Measurements from ENCODE around the gene EPS8L3. TPM values are rescaled to one million over a fixed set of nuclear protein-coding genes. Genes with fewer than 3 reads are reported as not detected.
A peak's percentile ranks its signal among the peaks of the same experiment; 100 is the strongest.

EPS8L3 gene
- total RNA-seq, 1 donor from 2014 or later = not detected

DNA sequence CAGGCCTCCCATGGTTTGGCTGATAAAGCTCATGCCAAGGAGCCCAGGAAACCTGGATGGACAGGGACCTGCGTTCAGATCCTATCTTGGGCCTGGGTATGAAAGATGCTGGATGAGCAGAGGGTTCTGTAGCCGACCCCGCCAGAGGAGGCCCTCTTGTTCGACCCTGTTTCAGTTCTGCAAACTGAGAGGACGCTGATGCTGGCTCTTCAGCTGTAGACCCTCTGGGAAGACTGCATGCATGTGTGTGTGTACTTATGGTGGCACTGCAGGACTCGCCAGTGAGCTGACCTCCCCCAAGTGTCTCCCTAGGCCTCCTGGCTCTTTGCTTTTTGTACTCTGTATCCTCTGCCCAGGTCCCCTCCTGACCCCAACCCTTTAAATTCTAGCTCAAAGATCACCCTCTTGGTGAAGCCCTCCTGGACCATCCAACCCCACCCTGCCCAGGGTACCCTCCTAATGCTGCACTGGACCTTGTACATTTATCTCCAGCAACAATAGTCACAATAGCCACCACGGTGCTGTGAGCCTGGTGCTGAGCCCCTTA lies 1.6 kb downstream of the EPS8L3 start:
- peaks cover 5% of the 10 kb centered on the region for H3K27me3 Mint-ChIP-seq (ENCODE audit: unreplicated experiment)
- no peaks in the 10 kb centered on the region for H3K36me3 Mint-ChIP-seq (ENCODE audit: unreplicated experiment)
- TF ChIP-seq, protein P1, sequence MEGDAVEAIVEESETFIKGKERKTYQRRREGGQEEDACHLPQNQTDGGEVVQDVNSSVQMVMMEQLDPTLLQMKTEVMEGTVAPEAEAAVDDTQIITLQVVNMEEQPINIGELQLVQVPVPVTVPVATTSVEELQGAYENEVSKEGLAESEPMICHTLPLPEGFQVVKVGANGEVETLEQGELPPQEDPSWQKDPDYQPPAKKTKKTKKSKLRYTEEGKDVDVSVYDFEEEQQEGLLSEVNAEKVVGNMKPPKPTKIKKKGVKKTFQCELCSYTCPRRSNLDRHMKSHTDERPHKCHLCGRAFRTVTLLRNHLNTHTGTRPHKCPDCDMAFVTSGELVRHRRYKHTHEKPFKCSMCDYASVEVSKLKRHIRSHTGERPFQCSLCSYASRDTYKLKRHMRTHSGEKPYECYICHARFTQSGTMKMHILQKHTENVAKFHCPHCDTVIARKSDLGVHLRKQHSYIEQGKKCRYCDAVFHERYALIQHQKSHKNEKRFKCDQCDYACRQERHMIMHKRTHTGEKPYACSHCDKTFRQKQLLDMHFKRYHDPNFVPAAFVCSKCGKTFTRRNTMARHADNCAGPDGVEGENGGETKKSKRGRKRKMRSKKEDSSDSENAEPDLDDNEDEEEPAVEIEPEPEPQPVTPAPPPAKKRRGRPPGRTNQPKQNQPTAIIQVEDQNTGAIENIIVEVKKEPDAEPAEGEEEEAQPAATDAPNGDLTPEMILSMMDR (IDR thresholded peaks at IDR 0.05; ENCODE audit: partially characterized antibody, unreplicated experiment) = no peak
- no peak for DNase-seq
- H3K9me3 Mint-ChIP-seq (ENCODE audit: unreplicated experiment) = no peaks in the 10 kb centered on the region
- H3K4me3 Mint-ChIP-seq (ENCODE audit: unreplicated experiment) = no peak overlapping the region
- H3K27ac Mint-ChIP-seq (ENCODE audit: unreplicated experiment) = no peak overlapping the region
- H3K4me1 Mint-ChIP-seq (ENCODE audit: low read depth, unreplicated experiment) = no peaks in the 10 kb centered on the region

DNA sequence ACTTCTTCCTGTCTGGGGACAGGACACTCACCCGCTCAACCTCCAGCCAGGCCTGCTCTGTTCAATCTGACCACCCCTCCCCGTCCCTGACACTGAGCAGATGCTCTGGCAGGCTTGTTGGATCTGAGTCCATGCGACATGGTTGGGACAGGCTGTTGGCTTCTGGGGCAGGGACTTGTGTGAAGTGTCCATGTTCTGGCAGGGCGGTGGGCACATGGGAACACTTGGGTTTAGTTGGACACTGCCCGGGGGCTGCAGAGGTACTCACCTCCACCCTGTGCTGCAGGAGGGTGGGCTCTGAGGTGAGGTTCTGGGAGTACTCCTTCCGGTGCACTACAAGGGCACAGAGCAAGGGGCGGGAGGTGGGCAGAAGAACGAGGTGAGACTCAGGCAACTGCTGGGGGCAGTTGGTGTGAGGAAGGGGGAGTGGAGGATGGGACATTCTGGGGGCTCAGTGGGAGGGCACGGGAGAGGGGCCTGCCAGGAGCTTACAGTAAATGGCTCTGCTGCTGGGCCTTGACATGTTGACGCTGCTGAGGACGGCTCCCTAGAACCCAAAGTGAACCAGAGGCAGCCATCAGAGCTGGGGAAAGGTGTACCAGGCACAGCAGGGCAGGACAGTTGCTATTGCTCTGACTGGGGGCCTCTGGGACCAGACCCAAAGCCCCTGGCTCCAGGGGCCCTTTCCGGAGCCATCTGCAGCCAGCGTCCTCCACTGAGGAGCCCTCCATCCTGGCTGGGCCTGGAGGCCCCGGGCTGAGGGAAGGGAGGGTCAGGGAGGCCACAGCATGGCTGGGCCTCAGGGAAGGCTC lies 2.3 kb downstream of the EPS8L3 start:
- Mint-ChIP-seq H3K9me3 (ENCODE audit: unreplicated experiment) (no peaks in the 10 kb centered on the region), H3K27ac (ENCODE audit: unreplicated experiment) (no peak overlapping the region), H3K27me3 (ENCODE audit: unreplicated experiment) (peaks cover 5% of the 10 kb centered on the region), H3K4me1 (ENCODE audit: low read depth, unreplicated experiment) (no peaks in the 10 kb centered on the region), H3K36me3 (ENCODE audit: unreplicated experiment) (no peaks in the 10 kb centered on the region), H3K4me3 (ENCODE audit: unreplicated experiment) (no peak overlapping the region)
- peak; percentile 6 for DNase-seq
- TF ChIP-seq, protein P1 (IDR thresholded peaks at IDR 0.05; ENCODE audit: partially characterized antibody, unreplicated experiment) = no peak

DNA sequence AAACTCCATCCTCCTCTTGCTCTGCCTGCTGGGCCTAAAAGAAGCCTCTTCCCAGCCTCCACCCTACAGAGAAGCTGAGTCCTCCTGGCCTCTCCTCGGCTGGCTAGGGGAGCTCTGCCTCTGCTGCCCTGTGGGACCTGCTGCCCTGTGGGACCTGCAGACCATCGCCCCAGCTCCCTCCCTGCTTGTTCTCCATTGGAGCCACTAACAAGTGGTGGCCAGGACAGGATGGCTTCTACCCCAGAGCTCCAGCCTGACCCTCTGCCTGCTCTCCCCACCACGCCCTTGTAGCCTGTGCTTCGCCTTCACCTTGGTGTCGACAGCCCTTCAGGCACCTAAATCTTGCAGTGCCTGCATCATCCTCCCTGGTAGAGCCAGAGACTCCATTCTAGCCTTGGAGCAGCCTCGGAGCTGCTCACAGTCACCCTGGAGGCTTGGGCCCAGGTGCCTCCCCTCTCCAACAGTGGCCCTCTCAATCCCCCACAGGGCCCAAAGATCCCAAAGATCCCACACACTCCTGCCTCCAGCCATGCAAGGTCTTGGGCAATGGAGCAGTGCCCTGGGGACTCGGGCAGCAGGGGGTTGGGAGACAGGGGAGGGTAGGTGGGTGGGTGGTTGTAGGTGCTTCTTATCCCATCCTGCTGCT lies 3.0 kb downstream of the EPS8L3 start:
- no peak for DNase-seq
- H3K27ac Mint-ChIP-seq (ENCODE audit: unreplicated experiment) = no peak overlapping the region
- no peaks in the 10 kb centered on the region for H3K4me1 Mint-ChIP-seq (ENCODE audit: low read depth, unreplicated experiment)
- no peaks in the 10 kb centered on the region for H3K9me3 Mint-ChIP-seq (ENCODE audit: unreplicated experiment)
- peaks cover 5% of the 10 kb centered on the region for H3K27me3 Mint-ChIP-seq (ENCODE audit: unreplicated experiment)
- no peaks in the 10 kb centered on the region for H3K36me3 Mint-ChIP-seq (ENCODE audit: unreplicated experiment)
- TF ChIP-seq, protein P1 (IDR thresholded peaks at IDR 0.05; ENCODE audit: partially characterized antibody, unreplicated experiment) = no peak
- no peak overlapping the region for H3K4me3 Mint-ChIP-seq (ENCODE audit: unreplicated experiment)

DNA sequence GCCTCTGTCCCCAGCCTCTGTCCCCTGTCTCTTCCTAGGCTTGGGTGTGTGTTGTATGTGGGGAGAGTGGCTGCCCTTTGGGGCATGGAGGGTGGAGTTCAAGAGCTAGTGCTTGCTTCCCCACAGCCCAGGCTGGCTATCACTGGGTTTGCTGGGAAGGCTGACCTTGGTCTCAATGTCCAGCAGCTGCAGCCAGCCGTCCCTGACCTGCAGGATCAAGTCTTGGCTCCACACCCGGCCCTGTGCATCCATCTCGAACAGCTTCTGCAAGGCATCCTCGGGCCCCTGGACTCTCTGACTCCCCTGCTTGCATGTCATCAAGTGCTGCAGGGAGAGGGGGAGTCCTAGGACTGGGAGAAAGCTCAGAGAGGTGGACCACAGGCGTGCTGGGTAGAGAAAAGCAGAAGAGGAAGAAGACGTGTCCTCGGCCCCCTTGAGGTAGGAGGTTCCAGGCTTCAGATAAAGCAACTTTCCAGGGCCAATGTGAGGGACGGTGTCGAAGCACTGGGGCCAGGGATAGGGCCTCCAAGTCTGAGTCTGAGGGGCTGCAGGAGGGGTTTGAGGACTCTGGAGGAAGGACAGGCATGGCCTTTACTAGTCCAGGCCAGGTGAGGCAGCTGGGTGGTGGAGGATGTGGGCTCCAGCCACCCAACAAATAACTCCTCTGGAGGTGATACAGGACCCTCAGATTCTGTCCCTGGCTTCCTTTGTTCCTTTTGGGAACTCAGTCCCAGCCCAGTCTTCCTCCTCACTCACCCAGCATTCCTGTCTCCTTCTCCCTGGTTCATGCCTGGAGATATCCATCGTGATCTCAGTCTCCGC lies 4.0 kb downstream of the EPS8L3 start:
- Mint-ChIP-seq H3K36me3 (ENCODE audit: unreplicated experiment) (no peaks in the 10 kb centered on the region), H3K4me1 (ENCODE audit: low read depth, unreplicated experiment) (no peaks in the 10 kb centered on the region), H3K27ac (ENCODE audit: unreplicated experiment) (no peak overlapping the region), H3K9me3 (ENCODE audit: unreplicated experiment) (no peaks in the 10 kb centered on the region), H3K4me3 (ENCODE audit: unreplicated experiment) (no peak overlapping the region), H3K27me3 (ENCODE audit: unreplicated experiment) (peaks cover 5% of the 10 kb centered on the region)
- TF ChIP-seq, protein P1 (IDR thresholded peaks at IDR 0.05; ENCODE audit: partially characterized antibody, unreplicated experiment) = no peak
- no peak for DNase-seq

Data from glutamatergic neuron (in vitro differentiated cells).